Measurements from ENCODE around the gene CAD.
"Not testable (repeated sequence)": the region's sequence is repeated elsewhere in the genome, so short reads cannot be mapped to it uniquely, and the experiment has no call there.

- TF ChIP-seq POLR2A (IDR thresholded peaks at IDR 0.05; ENCODE audit: low read length); GATA1 (IDR thresholded peaks at IDR 0.05; ENCODE audit: low read depth, low read length): not testable (repeated sequence)
Observed at GRCh38 chr2:27198068-27198467, 19.1 kb upstream of the CAD start.

Data from erythroblast (primary cell).